ENCODE data around the gene RMND5A. TPM values are rescaled to one million over a fixed set of nuclear protein-coding genes. Genes with fewer than 3 reads are reported as not detected.

Gene RMND5A
- total RNA-seq, 1 donor from 2014 or later = 32.1 TPM

- H3K9me3 ChIP-seq = no peaks in the 10 kb centered on the region
- H3K36me3 ChIP-seq = no peaks in the 10 kb centered on the region
- H3K27ac ChIP-seq = no peak overlapping the region
- intact Hi-C loops (cut with DNase I) = no loop called here
- DNase-seq (no peak), ATAC-seq (no peak)
- no peaks in the 10 kb centered on the region for H3K4me1 ChIP-seq
- no peaks in the 10 kb centered on the region for H3K27me3 ChIP-seq (ENCODE audit: low read depth)
- TF ChIP-seq CTCF (IDR thresholded peaks at IDR 0.05) = no peak
- no peak overlapping the region for H3K4me3 ChIP-seq
Observed at GRCh38 chr2:86686905-86687304, 33.2 kb upstream of the RMND5A start.

- Histone ChIP-seq H3K27me3 (ENCODE audit: low read depth) (no peaks in the 10 kb centered on the region), H3K27ac (no peak overlapping the region), H3K4me1 (no peaks in the 10 kb centered on the region), H3K4me3 (no peak overlapping the region), H3K36me3 (no peaks in the 10 kb centered on the region), H3K9me3 (peaks cover 9% of the 10 kb centered on the region)
- ATAC-seq (no peak), DNase-seq (no peak)
- intact Hi-C loops (cut with DNase I) = no loop called here
- no peak for TF ChIP-seq CTCF (IDR thresholded peaks at IDR 0.05)
Observed at GRCh38 chr2:86695053-86695691, 24.9 kb upstream of the RMND5A start.

- ATAC-seq (no peak), DNase-seq (no peak)
- Histone ChIP-seq H3K36me3 (no peaks in the 10 kb centered on the region), H3K4me3 (no peak overlapping the region), H3K4me1 (no peaks in the 10 kb centered on the region), H3K27ac (no peak overlapping the region), H3K9me3 (peaks cover 9% of the 10 kb centered on the region), H3K27me3 (ENCODE audit: low read depth) (no peaks in the 10 kb centered on the region)
- intact Hi-C loops (cut with DNase I) = no loop called here
- no peak for TF ChIP-seq CTCF (IDR thresholded peaks at IDR 0.05)
Observed at GRCh38 chr2:86697551-86698104, 22.5 kb upstream of the RMND5A start.

GRCh38 chr2:86700690-86701089, 19.4 kb upstream of the RMND5A start:
- Histone ChIP-seq H3K27me3 (ENCODE audit: low read depth) (no peaks in the 10 kb centered on the region), H3K4me3 (no peak overlapping the region), H3K4me1 (no peaks in the 10 kb centered on the region), H3K27ac (no peak overlapping the region), H3K36me3 (no peaks in the 10 kb centered on the region), H3K9me3 (no peaks in the 10 kb centered on the region)
- DNase-seq (no peak), ATAC-seq (no peak)
- intact Hi-C loops (cut with DNase I) = no loop called here
- no peak for TF ChIP-seq CTCF (IDR thresholded peaks at IDR 0.05)

- DNase-seq = no peak
- Histone ChIP-seq H3K4me3 (no peak overlapping the region), H3K9me3 (no peaks in the 10 kb centered on the region), H3K27me3 (ENCODE audit: low read depth) (no peaks in the 10 kb centered on the region), H3K27ac (no peak overlapping the region), H3K4me1 (no peaks in the 10 kb centered on the region), H3K36me3 (no peaks in the 10 kb centered on the region)
- no peak for TF ChIP-seq CTCF (IDR thresholded peaks at IDR 0.05)
- intact Hi-C loops (cut with DNase I) = no loop called here
- ATAC-seq = peak in 1 of 2 donors; percentile 26
Observed at GRCh38 chr2:86703704-86704361, 16.3 kb upstream of the RMND5A start.

All from lower lobe of right lung (tissue), 2 donors.